ENCODE data around the gene RPRD1B.
"Not testable (repeated sequence)": the region's sequence is repeated elsewhere in the genome, so short reads cannot be mapped to it uniquely, and the experiment has no call there.

RPRD1B gene

DNA sequence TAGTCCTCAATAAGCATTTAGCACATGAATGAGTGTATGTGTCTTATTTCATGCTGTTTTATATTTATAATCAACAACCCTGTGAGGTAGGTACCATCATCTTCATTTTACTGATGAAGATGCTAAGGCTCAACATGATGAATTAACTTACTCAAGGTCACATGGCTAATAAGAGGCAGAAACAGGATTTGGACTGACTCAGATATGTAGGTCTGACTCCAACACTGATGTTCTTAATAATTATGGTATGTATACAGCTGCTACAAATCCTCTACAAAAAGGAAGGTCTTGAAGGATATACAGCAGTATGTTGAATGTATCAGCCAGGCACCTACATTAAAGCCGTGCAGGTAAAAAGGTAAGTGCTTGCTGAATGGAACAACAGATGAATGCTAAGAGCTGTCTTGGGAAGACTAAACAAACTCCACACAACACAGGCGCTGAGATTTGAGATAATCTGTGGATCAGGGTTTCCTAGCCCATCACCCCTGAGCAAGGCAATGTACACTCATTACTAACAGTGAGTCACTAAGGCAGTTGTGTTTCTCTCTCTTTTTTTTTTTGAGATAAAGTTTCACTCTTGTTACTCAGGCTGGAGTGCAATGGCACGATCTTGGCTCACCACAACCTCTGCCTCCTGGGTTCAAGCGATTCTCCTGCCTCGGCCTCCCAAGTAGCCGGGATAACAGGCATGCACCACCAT lies 32.2 kb upstream of the RPRD1B start:
- no peak for DNase-seq

DNA sequence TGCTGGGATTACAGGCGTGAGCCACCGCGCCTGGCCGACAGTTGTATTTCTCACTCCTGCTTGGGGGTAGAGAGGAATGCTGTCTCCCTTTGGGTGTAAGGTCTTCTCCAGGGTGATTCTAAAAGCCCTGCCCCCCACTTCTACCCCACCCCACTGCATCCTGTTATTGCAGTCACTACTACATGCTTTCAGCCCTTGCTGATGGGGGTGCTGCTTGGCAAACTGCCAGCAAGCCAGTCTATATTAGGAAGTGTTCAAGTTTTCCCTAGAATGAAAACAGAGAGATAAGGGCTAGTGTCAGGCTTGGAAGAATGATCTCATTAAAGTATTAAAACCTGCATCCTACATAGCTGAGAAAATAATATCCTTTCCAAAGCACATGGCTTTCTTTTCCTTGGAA lies 31.6 kb upstream of the RPRD1B start:
- DNase-seq, result peak in 1 of 58 donors; percentile 18

DNA sequence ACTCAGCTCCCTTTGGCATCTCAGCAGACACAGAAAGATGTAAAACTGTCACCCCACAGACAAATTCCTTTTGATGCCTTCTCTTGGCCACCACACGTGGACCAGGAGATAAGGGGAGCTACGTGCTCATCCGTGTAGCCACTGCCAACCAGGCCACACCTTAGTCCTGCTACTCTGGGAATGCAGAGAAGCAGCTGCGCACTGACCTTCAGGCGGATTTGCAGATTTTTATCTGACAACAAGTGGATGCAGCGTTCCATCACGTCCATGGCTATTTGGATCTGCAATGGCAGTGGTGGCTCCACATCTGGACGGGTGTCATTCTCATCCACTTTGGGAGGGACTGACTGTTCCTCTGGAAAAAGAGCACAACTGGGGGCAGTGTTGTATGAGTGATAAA lies 31.1 kb upstream of the RPRD1B start:
- no peak for DNase-seq

DNA sequence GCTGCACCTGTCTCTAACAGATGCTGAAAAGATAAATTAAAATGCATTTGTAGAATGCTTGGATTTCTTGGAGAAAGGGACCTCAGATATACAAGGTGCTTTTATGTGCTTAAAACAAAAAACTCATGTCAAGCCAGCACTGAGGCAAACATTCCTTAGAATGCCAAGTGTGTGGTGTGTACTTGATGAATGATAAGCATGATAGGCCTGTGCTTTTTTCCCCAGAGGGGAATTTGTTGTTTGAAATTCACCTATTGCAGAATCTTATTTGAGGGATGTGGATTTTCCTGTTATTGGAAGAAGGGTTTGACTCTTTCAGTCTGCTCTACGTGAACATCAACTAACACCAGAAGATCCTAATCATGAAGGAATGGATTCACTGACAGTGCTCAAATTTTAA lies 29.1 kb upstream of the RPRD1B start:
- DNase-seq, result no peak

DNA sequence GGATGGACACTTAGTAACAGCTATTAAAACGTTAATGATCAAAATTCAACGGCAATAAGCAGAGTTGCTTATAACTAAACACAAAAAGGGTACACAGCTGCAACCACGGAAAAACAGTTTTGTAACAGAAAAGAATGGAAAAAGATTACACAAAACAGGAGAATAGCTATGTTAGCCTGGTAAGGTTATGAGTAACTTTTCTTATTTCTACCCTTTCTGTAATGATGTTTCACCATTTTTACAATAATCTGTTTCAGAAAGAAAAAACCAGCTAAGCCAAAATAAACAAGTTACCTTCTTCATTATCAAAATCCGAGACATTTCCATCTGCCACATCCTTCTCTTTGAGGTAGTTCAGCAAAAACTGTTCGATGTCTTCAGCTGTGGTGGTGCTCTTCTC lies 27.6 kb upstream of the RPRD1B start:
- DNase-seq, result no peak

DNA sequence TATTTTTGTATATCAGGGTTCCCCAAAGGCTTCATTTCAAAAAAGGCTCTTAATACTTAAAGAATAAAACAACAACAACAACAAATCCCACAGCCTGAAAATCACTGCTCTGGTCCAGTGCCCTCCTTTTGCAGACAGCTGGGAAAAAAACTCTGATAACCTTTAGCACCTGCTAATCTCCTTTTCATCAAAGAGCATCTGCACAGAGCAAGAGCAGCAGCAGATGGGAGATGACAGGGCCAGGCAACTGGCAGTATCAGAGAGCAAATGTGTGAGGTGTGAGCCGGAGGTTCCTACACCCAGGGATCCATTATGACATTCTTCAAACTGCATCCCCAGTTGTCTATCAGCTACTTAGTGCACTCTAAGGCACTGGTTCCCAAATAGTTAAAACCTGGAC lies 26.0 kb upstream of the RPRD1B start:
- no peak for DNase-seq

DNA sequence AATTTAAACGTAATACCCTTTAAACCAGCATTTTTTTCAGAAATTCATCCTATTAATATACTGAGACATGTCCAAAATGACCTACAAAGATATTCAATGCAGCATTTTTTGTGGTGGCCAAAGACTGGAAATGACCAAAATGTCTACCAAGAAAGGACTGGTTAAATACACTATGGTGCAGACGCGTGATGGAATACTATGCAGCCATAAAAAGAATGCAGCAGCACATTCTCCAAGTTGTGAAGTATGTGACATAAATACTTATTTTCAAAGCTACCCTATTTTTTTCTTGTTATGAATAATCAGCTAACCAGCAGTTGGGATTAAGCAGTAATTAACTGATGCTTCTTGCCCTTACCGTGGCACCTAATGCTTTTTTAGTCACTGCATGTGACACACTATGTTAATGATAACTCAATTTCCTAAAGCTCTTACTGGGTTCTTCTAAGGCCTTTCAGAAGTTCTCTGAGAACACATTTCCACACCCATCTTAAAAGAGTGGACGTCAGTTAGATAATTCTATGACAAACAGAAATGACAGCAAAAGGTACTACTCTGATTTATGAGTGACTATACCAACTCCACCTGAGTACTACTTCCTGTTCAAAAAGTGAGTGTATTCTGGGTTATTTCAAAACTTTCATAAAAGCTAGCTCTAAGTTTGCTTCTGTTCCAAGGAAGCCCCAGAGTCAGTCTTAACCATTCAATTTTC lies 25.2 kb upstream of the RPRD1B start:
- DNase-seq, result no peak

DNA sequence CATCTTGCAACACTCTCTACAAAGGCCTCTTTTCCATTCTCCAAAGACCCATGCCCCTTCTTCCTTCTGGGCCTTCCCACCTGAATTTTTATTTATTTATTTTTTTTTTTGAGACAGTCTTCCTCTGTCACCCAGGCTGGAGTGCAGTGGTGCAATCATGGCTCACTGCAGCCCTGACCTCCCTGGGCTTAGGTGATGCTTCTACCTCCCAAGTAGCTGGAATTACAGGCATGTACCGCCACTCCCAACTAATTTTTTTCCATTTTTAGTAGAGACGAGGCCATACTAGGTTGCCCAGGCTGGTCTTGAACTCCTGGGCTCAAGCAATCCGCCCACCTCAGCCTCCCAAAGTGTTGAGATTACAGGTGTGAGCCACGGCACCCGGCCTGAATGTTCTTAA lies 24.1 kb upstream of the RPRD1B start:
- DNase-seq, result not testable (repeated sequence)

DNA sequence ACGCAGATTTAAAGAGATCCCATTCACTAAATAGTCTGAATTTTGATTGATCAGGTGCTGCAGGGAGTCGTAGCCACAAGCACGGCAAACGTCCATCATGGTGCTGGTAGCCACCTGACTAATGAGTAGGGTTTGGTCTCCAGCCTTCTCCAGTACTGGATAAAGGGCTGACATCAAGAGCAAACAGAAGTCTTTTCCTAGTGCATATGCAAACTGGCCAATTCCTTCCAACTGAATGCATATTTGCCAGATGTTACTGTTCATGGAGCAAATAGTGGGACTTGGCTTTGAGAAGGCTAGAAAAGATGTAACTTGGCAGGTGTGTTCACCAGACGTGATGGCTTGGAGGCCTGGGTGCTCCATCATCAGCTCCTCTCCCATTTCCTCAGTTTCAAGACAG lies 21.9 kb upstream of the RPRD1B start:
- no peak for DNase-seq

DNA sequence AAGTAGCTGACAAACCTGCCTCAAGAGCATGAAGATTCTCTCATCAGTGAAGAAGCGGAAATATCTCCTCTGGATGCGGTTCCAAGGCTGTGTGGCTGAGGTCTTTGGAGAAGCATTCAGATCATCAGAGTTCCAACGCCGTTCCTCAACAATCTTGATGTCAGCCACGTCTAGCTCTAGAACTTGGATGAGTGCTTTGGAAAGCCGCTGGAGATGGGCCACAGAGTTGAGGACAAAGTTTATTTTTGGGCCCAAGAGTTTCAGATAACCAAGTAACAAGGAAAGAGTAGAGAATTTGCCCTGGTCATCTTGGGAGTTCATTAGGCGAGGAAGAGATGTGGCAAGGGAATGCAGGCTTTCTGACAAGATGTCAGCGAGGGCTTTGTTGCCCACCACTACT lies 21.2 kb upstream of the RPRD1B start:
- no peak for DNase-seq

DNA sequence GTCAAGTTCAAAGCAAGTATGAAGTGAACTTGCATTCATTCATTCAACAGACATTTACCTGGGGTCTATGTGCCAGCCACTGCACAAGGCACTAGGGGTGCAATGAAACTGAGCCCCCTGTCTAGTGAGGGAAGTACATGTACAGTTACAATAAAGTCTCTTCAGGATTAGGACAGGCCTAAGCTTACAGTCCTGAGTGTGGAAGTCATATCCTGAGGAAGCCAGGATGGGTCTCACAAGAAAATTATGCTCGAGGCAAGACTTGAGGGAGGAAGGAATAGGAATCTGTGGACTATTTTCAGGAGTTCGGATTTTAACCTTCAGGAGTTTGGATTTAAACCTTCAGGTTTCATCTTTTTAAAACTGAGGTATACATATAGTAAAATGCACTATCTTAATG lies 19.7 kb upstream of the RPRD1B start:
- no peak for DNase-seq

DNA sequence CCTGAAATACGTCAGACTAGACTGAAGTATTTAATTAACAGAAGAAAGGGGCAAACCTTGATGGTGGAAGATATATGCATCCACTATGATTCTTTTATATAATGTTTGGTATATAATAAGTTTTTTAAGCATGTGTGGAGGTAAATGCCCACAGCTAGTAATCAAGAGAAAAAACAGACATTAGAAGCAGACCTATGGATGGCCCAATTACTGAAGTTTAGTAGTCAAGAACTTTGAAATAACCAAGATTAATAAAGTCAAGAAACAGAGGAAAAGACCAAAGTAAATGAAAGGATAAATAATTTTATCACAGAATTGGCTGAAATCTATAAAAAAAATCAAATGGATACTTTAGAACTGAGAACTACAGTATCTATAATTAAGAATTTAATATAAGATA lies 15.6 kb upstream of the RPRD1B start:
- no peak for DNase-seq

DNA sequence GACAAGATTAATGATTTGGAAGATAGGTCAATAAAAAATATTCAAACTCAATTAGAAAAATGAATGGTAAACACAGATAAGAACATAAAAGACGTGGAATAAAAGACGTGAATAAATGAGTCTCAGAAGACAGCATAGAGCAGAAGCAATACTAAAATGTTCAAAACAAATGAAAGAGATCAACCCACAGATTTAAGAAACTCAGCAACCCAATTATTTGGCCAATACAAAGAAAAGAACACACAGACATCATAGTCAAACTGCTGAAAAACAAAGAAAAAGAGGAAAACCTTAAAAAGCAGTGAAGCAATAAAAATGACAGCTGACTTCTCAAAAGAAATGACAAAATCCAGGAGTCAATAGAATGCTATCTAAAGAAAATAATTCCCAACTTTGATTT lies 15.2 kb upstream of the RPRD1B start:
- no peak for DNase-seq

DNA sequence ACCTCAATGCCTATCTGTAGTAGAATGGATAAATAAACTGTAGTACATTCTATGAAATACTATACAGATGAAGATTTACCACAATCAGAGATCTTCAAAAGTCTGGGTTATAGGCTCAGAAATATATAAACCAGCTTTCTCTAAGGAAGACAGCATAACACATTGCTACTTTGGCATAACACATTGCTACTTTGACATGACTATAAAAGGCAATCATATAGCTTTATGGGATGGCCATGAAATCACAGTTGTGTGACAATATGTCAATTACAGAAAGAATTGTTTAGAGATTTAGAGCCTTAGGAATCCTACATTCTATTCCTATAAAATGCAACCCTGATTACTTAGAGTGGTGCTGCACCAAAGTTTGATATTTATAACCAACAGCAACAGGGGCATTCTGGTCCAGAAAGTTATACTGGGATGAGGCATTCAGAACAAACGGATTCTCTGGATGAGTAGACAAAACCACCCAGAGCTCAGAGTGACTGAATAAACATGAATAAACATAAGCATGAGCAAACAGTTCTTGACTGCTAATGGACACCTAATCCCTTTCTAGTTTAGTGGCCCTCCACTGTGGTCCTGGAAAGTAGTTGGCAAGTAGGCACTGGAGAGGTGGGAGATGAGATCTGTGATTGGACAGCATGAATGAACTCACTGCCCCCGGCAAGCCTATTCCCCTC lies 12.3 kb upstream of the RPRD1B start:
- DNase-seq, result no peak

DNA sequence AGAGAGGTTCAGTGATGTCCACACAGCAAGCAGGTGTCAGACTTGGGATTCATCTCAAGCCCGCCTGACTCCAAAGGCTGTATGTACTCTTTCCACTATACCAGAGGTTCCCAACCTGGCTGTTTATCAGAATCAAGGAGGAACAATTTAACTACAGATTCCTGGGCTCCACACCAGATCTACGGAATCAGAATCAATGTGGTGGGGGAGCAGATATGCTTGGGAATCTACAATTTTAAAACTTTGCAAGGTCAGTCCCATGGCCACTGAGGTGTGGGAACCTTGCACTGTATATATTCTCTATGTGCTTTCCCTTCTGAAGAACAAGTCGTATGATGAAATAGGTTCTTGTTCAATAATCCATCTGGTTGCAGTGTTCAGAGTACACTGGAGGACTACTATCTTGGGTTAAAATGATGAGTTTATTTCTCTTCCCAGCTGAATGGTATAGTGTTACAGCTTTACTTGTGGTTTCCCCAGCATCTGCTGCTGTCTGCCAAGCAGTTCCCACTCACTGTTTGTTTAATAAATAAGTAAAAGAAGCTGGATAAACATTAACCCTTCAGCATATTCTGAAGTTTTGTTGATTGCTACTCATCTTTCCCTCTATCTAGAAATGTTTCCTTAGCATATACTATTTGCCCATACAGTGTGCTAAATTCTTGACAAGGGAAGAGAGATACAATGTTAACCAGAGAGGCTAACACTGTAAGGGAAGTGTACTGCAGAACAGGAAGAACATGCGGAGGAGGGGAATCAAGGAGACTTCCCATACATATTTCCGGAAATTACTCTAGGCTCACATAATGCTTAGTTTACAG lies 10.2 kb upstream of the RPRD1B start:
- no peak for DNase-seq

DNA sequence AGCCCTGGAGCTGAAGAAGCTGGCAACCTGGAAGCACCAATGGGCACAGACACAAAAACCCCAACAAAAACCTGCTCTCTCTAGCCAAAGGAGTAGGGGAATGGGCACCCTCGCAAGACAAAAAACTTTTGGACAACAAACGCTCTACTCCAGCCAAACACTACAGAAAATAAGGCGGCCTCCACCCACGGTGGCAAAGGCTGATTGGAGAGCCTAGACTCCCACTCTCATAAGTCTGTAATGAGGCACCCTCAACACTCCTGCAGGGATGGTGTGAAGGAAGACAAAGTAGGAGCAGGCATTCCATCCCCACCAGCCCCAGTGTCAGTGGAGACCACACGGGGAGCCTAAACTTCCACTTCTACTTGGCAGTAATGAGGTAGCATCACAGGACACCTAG lies 9.1 kb upstream of the RPRD1B start:
- DNase-seq, result no peak

DNA sequence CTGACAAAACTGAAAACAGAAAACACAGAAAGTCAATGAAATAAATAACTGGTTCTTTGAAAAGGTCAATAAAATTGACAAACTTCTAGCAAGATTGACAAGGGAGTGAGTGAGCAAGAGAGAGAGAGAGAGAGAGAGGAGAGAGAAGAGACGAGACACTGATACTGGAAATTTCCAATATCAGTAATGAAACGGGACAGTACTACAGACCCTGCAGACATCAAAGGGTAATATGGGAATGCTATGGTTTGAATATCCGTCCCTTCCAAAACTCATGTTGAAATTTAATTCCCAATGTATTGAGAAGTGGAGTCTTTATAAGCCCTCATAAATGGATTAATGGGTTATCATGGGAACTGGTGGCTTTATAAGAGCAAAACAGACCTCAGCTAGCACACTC lies 4.1 kb upstream of the RPRD1B start:
- DNase-seq, result no peak

DNA sequence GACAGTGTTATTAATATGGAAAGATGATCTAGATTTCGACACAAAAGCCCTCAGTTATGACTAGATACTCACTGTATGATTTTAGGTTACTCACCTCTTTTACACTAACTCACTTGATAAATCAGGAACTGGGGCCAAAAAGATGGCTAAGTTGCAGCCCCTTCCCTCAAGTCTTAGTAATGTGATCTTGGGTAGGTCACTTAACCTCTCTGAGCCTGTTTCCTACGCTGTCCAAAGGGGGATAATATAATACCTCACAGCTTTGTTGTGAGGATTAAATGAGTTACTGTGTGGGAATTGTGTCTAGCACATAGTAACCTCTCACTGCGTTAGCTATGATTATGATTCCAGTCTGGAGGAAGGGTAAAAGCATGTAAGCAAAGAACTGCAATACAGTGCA lies 1.6 kb upstream of the RPRD1B start:
- no peak for DNase-seq

DNA sequence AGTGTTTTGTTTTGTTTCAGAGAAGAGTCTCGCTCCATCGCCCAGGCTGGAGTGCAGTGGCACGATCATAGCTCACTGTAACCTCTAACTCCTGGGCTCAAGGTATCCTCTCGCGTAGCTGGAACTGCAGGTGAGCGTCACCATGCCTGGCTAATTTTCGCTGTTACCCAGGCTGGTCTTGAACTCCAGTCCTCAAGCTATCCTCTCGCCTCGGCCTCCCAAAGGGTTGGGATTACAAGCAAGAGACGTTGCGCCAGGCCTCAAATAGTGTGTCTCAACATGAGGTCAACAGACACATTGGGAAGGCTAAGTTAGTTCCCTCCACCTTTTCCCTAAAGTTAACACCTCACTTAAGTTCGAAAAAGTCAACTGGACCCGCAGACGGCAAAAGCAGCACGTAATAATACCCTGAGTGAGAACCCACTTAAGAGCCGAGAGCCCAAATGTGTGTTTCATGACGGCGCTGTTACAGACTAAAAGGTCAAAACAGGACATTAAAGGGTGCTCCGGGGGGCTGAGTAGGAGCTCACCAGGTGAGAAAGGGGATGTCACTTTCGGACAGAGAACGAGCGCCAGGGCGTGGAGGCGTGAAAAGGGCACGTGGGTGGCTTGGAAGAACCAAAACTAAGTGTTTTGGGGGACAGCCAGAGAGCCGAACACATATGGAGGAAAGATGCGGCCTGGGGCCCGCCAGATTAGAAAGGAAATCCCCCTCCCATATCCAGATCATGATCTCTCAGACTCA lies 789 bp upstream of the RPRD1B start:
- peak in 13 of 58 donors; percentile 39 to 83 (median 56) for DNase-seq

DNA sequence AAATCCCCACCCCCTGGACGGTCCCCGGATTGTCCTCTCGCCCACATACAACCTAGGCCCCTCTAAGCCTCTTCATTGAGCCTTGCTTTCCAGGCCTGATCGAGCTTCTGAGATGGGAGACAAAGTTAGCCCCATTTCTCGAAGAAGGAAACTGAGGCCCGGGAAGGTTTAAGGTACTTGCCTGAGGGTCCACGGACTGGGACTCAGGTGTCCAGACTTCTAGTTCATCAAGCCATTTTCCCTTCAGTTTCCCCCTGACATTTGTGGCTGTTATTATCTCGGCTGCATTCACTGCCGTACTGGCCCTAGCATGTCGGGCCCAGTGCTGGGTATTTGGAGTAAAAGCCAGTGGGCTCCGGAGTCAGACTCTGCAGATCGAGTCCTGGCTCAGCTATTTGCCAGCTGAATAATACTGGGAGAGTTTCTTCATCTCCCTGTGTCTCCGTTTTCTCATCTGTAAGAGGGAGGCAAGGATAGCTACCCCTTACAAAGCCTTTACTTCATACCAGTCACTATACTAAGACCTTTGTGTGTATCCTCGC lies 633 bp downstream of the RPRD1B start:
- peak in 2 of 58 donors; percentile 16 to 31 for DNase-seq

DNA sequence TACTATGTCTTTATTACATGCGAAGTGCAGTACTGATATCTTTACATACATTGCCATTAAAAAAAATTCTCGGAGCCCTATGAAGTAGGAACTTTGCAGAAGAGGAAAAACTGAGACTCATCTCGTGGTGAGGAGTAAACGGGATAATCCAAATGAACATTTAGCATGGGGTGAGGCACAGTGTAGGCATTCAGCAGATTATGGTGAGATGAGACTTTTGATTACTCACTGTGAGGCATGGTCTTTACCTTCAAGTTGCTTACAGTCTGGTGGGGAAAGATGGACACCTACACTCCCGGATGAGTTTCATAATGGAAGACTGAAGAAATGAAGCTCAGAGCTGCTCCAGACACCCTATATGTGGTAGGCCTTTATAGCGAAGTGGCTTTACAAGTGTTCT lies 1.4 kb downstream of the RPRD1B start:
- DNase-seq, result no peak

All from anterior cingulate cortex (tissue), 58 donors.